ENCODE results near the gene ZEB2.

ZEB2 gene

GRCh38 chr2:144515696-144516410 is 4.1 kb downstream of the ZEB2 start:
- intact Hi-C loops (cut with DNase I), result loop anchor here (5.0 to 10.0 kb wide), 2 partner anchors 89 to 581 kb away; no protein-coding TSS in a partner anchor
- peak in 6 of 10 donors; percentile 49 to 91 (median 76) for DNase-seq

DNA sequence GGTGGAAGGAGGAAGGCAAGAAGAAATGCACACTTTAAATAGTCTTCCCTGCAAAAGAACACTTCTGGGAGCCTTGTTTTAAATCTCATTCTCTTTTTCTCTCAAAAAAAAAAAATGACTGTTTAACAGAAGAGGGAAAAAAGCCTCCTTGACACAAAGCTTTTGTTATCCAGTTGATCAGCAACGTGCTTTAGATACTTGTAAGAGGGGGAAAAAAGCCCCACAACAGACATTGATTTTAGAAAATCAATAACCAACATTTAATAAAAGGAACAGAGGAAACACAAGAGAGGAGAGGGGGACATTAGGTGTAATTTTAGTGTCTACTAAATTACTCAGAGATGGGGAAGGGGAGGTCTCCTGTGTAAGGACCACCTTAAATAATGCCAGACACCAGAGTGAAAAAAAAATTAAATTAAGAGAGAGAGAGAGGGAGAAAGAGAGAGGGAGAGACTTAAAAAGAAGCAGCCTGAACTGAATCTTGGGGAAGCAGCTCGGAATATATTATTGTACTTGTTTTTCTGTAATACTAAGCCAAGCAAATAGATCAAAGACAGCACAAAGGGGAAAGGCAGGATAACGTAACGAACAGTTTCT is 4.7 kb downstream of the ZEB2 start:
- DNase-seq, result no peak

GRCh38 chr2:144514616-144515091 is 5.3 kb downstream of the ZEB2 start:
- DNase-seq, result peak in 2 of 10 donors; percentile 32 to 66
- intact Hi-C loops (cut with DNase I), result loop anchor here (5.0 to 10.0 kb wide), 3 partner anchors 87 to 580 kb away; a partner anchor contains a TSS

More for the DNA sequence above, 4.7 kb downstream of the ZEB2 start:
- intact Hi-C loops (cut with DNase I), result loop anchor here (5.0 to 10.0 kb wide), 2 partner anchors 88 to 580 kb away; no protein-coding TSS in a partner anchor

DNA sequence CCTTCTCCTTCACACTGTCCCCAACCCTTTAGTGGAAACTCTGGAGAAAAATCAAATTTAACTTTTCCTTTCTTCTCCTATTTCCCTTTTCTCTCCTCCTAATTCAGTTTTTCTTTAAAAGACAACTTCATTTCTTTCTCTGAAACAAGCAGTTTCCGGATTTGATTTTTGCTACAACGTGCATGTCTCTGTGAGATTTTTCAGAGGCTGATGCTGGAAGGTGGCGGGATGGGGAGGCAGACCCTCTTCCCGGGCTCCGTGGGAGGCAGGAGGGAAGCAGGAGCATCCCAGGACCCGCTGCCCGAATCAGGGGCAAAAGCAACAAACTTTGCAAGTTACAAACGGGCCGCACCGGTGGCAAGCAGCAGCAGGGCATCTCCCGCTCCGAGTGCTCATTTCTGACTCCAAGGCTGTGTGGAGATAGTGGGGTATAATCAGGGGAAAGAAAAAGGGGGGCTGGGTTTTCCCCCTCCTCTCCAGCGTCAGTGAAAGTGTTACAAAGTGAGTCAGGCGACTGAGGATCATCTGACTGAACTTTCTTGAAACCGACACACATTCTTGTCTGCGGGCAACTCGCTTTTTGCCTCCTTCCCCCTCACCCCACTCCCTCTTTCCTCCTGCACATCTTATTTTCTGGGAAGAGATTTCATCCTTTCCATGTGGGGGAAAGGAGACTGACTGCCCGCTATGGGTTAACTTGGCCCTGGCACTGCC is 6.4 kb downstream of the ZEB2 start:
- peak in 6 of 10 donors; percentile 24 to 87 (median 64) for DNase-seq
- intact Hi-C loops (cut with DNase I), result loop anchor here (5.0 to 10.0 kb wide), 2 partner anchors 181 to 579 kb away; a partner anchor contains a TSS

GRCh38 chr2:144512891-144513351 is 7.0 kb downstream of the ZEB2 start:
- peak in 1 of 10 donors; percentile 55 for DNase-seq
- intact Hi-C loops (cut with DNase I), result loop anchor here (5.0 to 10.0 kb wide), 2 partner anchors 181 to 578 kb away; a partner anchor contains a TSS

GRCh38 chr2:144512470-144512869 is 7.4 kb downstream of the ZEB2 start:
- intact Hi-C loops (cut with DNase I), result loop anchor here (5.0 to 10.0 kb wide), 2 partner anchors 180 to 578 kb away; a partner anchor contains a TSS
- no peak for DNase-seq

DNA sequence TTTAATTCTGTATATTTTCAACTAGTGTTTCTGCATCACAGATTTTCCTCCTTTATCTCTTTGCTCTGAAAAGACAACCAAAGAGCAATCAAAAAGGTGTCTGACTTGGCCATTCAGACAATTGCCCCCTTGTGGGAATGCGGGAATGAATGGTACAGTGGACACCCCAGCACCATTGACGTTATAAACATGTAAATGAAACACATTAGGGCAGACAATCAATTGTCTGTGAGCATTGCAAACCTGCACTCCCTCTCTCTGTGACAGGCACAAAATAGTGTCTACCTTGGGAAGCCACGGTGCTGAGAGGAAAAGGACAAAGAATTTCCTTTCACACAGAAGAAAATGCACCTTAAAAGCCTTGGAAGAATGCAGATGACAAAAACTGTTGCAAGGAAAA is 8.0 kb downstream of the ZEB2 start:
- intact Hi-C loops (cut with DNase I), result loop anchor here (5.0 to 10.0 kb wide), 2 partner anchors 180 to 577 kb away; a partner anchor contains a TSS
- DNase-seq, result peak in 4 of 10 donors; percentile 52 to 90 (median 73)

DNA sequence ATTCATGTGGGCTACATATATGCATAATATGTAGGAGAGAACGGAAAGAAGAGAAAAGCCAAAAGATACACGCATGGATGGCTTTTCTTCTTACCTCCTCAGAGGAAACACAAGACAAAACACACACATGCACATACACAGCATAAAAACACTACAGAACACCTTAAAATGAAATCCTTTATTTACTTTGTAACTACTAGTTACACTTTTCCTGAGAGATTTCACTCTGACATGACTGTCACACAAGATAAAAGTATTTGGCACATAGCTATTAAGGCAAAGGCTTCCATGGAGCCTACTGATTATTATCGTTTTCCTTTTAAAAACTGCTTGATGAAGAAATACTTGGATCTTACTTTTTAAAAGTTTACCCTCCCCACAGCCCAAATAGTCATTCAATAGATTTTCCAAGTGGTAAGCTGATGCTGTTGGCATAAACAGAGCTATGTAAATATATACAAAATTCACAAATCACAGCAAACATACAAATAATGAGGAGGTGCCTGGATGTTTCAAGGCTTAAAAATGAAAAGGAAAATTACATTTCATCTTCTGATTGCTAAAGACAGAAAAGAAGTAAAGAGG is 8.6 kb downstream of the ZEB2 start:
- intact Hi-C loops (cut with DNase I), result loop anchor here (5.0 to 10.0 kb wide), 2 partner anchors 179 to 577 kb away; a partner anchor contains a TSS
- no peak for DNase-seq

DNA sequence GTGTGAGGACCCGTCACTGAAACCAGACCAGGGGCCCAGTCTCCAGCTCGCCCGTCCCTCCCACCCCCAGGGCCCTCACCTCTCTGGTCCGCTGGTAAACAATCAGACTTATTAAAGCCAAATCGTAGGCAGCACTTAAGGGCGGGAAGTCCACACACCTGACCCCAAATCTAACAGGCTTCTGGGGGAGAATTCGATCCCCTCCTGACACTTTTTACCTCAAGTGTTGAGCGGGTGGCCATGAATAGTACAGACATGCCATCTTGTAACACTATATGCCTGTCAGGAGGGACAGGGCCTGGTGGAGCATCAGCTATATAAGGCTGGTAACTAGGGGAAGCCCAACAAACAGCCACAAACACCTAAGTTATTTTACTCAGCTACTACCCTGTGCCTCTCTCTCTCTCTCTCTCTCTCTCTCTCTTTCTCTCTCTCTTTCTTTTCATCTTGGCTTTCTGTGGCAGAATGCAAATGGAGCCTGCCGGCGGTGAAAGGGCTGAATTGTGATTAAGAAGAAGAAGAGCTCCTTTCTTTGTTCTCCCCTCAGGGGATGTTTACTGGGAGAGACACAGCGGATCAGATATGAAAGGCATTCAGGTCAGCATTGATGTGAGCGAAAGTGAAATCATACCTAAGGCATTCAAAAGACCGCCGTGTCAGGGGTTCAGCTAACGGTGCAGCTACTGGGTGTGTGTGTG is 9.5 kb downstream of the ZEB2 start:
- intact Hi-C loops (cut with DNase I), result loop anchor here (5.0 to 10.0 kb wide), 2 partner anchors 178 to 576 kb away; a partner anchor contains a TSS
- DNase-seq, result peak in 2 of 10 donors; percentile 62 to 65

DNA sequence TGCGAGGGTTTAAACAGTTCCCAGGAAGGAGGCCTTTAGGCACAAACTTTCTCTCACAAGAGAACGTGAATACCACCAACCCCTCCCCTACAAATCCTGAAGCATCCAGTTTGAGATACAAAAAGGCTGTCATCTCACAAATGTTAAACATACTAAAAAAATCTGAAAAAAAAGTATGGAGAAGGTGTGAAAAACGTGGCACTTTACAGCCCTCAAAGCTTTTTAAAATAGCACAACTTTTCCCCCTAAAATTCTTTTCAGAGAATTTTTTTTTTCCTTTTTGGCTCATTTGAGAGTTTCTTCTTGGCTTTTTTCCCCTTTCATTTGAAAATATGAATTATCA is 10.1 kb downstream of the ZEB2 start:
- intact Hi-C loops (cut with DNase I), result loop anchor here (5.0 to 10.0 kb wide), 3 partner anchors 38 to 575 kb away; a partner anchor contains a TSS

GRCh38 chr2:144509001-144509878 is 10.7 kb downstream of the ZEB2 start:
- intact Hi-C loops (cut with DNase I), result loop anchor here (5.0 kb wide), 1 partner anchor 37 kb away; no protein-coding TSS in a partner anchor
- DNase-seq, result no peak

More for the DNA sequence above, 10.1 kb downstream of the ZEB2 start:
- DNase-seq, result no peak

DNA sequence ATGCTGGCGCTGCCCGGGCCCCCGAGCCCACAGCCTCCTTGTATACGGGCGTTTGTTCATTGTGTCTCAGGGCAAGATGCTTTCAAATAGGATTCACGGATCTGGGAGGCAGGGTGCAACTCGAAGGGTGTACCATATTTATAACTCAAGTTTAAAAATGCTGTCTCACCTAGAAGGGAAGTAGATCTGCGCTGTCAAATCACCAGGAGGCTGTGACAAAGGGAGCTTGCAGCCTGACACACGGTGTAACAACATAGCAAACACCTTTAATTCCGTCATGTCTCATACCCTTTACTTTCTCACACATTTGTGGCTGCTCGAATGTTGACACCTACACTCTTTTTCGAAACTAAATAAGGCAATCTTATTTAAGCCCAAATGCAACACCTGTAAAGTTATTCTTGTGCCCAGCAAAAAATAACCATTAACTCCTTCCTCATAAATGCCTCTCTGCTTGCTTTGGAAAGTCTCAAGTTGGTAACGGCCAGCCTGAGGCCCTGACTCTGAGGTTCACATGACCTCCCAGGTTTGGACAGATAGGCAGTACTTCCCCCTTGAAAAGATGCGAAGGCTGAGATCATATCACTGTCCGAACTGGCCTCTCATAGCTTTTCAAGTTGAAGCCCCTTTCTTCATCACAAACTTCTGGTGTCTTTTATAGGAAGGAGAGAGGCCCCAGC is 11.6 kb downstream of the ZEB2 start:
- intact Hi-C loops (cut with DNase I), result loop anchor here (5.0 kb wide), 1 partner anchor 36 kb away; no protein-coding TSS in a partner anchor
- DNase-seq, result peak in 6 of 10 donors; percentile 63 to 95 (median 80)

DNA sequence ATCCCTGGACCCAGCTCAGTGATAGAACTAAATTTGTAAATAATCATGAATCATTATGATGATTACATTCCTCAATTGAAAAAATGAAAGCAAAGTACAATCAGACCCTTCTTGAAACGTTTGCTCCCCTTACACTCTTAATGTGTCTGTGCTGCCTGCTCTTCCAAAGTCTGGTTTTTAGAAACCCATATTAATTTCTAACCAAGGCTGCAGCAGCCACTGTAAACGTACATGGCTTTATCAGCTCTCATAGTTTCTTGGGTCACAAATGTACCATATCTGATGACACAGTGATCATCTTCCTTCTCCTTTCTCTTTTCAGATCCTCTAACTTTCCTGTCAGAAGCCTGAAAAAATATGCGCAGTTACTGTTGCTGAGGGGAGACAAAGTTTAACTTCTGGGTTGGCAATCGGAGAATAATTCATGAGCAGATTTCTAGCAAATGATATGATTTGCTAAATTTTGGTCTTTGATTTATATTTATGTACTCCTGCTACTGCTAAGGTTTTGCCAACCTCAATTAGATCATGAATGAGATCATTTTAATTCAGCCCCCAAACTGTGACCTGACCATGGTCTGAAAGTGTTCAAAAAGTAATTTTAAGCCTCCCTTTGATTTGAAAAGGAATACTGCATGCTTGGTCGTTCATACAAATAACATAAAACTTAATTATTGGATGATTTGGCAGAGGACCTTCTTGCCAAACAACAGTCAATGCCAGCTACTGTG is 12.3 kb downstream of the ZEB2 start:
- intact Hi-C loops (cut with DNase I), result loop anchor here (5.0 kb wide), 1 partner anchor 35 kb away; no protein-coding TSS in a partner anchor

DNA sequence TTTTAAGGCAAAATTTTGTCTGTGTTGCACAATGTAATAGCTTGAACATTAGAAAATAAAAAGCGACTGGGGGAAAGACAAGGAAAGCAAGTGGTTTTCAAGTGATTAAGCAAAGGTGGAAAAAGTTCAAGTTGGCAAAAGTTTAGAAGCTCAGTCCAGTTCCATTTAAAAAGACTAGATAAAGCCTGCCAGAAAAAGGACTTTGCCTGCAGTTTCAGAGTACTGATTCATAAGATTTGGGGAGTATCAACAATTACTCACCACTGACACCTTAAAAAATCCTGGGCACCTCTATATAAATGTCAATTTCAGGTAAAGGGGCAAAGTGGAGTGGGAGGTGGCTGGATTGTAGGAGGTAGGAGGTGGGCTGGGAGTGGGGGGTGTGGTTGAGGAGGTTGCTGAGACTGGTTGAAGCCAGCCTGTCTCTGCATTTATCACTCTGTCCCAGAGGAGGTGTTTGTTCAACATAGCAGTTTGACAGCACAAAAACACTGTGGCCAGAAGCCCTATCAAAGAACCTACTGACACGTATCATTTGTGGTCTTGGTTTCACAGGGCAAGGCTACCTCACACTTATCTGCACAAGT is 14.6 kb downstream of the ZEB2 start:
- no peak for DNase-seq
- intact Hi-C loops (cut with DNase I), result loop anchor here (5.0 kb wide), 1 partner anchor 33 kb away; no protein-coding TSS in a partner anchor

More for the DNA sequence above, 12.3 kb downstream of the ZEB2 start:
- no peak for DNase-seq

DNA sequence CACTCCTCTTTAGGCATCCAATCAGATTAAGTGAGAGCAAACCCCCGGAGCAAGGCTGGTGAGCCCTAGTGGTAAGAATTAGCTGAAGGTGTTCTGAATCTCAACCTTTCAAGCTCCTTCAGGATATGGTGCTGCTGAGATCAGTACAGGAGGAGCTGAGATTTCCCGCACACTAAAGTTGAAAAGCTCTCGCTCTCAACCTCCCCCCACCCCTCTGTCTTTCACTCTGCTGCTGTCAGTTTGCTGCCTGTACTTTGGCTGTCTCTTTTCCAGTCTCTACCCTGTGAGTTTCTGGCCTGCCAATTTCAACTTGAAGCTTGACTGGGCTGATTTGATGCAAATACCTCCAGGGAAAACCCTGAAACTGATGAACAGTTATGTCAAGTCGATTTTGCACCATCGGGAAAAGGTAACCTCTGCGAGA is 15.7 kb downstream of the ZEB2 start:
- intact Hi-C loops (cut with DNase I), result no loop called here
- DNase-seq, result peak in 2 of 10 donors; percentile 23 to 67

GRCh38 chr2:144503242-144503641 is 16.7 kb downstream of the ZEB2 start:
- peak in 1 of 10 donors; percentile 83 for DNase-seq
- intact Hi-C loops (cut with DNase I), result no loop called here

Data from posterior cingulate gyrus (tissue), 11 donors.